HG03457 (cell line): ENCODE measurements around the gene P2RY4.
"Not testable (repeated sequence)": the region's sequence is repeated elsewhere in the genome, so short reads cannot be mapped to it uniquely, and the experiment has no call there.

Source experiments
- ATAC-seq: cut with Tn5 transposase; IDR thresholded peaks from one replicate; pipeline ENCODE4 v1.9.1; 2021; ENCODE audit warnings: moderate number of reproducible peaks; ENCODE audit not compliant: unreplicated experiment

The P2RY4 gene

GRCh38 chrX:70260104-70260503, at the start of gene P2RY4:
P2RY4 (minus strand) TSS chrX:70260204; CDS start chrX:70259624, 580 bp downstream.
- no peak for ATAC-seq

GRCh38 chrX:70301716-70302115, 41.7 kb upstream of the P2RY4 start:
- ATAC-seq, result no peak

- ATAC-seq, result no peak
Measured at GRCh38 chrX:70293621-70294020, 33.6 kb upstream of the P2RY4 start.

- ATAC-seq, result no peak
Measured at GRCh38 chrX:70292788-70293187, 32.8 kb upstream of the P2RY4 start.

GRCh38 chrX:70289793-70290770, 30.1 kb upstream of the P2RY4 start, which contains the start of the genes KIF4A and PDZD11:
KIF4A (plus strand) TSS chrX:70290104; CDS start chrX:70290459, 355 bp downstream.
PDZD11 (minus strand) TSS chrX:70289927; CDS start chrX:70289341, 586 bp downstream.
- peak; percentile 89 for ATAC-seq

- ATAC-seq, result no peak
Measured at GRCh38 chrX:70289168-70289792, 29.3 kb upstream of the P2RY4 start.

GRCh38 chrX:70281951-70282350, 21.9 kb upstream of the P2RY4 start, which contains the start of gene RAB41:
RAB41 (plus strand) TSS chrX:70282172; CDS start chrX:70282218, 46 bp downstream.
- ATAC-seq, result no peak

- no peak for ATAC-seq
Measured at GRCh38 chrX:70280573-70280972, 20.6 kb upstream of the P2RY4 start.

- no peak for ATAC-seq
Measured at GRCh38 chrX:70279081-70279480, 19.1 kb upstream of the P2RY4 start.

- not testable (repeated sequence) for ATAC-seq
Measured at GRCh38 chrX:70274029-70274428, 14.0 kb upstream of the P2RY4 start.

- ATAC-seq, result no peak
Measured at GRCh38 chrX:70268034-70268433, 8.0 kb upstream of the P2RY4 start, which contains the start of gene ARR3. ARR3 (plus strand) TSS chrX:70268334; CDS start chrX:70269386, 1,052 bp downstream.

GRCh38 chrX:70264784-70265183, 4.8 kb upstream of the P2RY4 start:
- ATAC-seq, result no peak

GRCh38 chrX:70262952-70263567, 3.1 kb upstream of the P2RY4 start:
- no peak for ATAC-seq

GRCh38 chrX:70257423-70258288, 2.3 kb downstream of the P2RY4 start:
- ATAC-seq, result no peak

GRCh38 chrX:70255452-70255851, 4.6 kb downstream of the P2RY4 start:
- ATAC-seq, result no peak

GRCh38 chrX:70254909-70255308, 5.1 kb downstream of the P2RY4 start:
- ATAC-seq, result no peak

- ATAC-seq, result no peak
Measured at GRCh38 chrX:70254063-70254400, 6.0 kb downstream of the P2RY4 start.

GRCh38 chrX:70253377-70254062, 6.5 kb downstream of the P2RY4 start:
- no peak for ATAC-seq

- ATAC-seq, result no peak
Measured at GRCh38 chrX:70252491-70252890, 7.5 kb downstream of the P2RY4 start.

- ATAC-seq, result no peak
Measured at GRCh38 chrX:70247252-70247651, 12.8 kb downstream of the P2RY4 start.
